ENCODE measurements around the gene OSBPL6. TPM values are rescaled to one million over a fixed set of nuclear protein-coding genes. Genes with fewer than 3 reads are reported as not detected.
"Not testable (repeated sequence)": the region's sequence is repeated elsewhere in the genome, so short reads cannot be mapped to it uniquely, and the experiment has no call there.

The OSBPL6 gene
- total and polyA plus RNA-seq, 10 of the 15 experiments (the other 5 are each of a cell fraction or from before 2014, with no cell fraction given): 0.01 to 0.08 (median 0.03) TPM; not detected in 5

- no peak for TF ChIP-seq HCFC1 (IDR thresholded peaks at IDR 0.05; ENCODE audit: low read length)
- no peak for TF ChIP-seq FOXK2 (IDR thresholded peaks at IDR 0.05)
- no peak for TF ChIP-seq FOS (IDR thresholded peaks at IDR 0.05; ENCODE audit: borderline replicate concordance, extremely low read depth, insufficient read length)
- no peak for TF ChIP-seq USF2 (IDR thresholded peaks at IDR 0.05; ENCODE audit: borderline replicate concordance, low read depth, low read length)
Observed at GRCh38 chr2:178322068-178322467, 127.8 kb downstream of the OSBPL6 start (continued).

GRCh38 chr2:178323331-178323730 lies 129.0 kb downstream of the OSBPL6 start:
- H3K9me3 ChIP-seq (replicated peaks; ENCODE audit: control insufficient read depth, insufficient read depth, low read length); H3K4me3 ChIP-seq; H4K20me1 ChIP-seq (ENCODE audit: control insufficient read depth, insufficient read depth); in situ Hi-C loops (cut with MboI); RAD21 ChIA-PET (ENCODE audit: unreplicated experiment); H3K36me3 ChIP-seq (ENCODE audit: control insufficient read depth in 2 of 2, insufficient read depth in 2 of 2, low read length in 1 of 2); H2AFZ ChIP-seq (ENCODE audit: control insufficient read depth, low read depth, low read length); ATAC-seq; H3K79me2 ChIP-seq (ENCODE audit: control insufficient read depth, insufficient read depth, low read length); DNase-seq (ENCODE audit: low read depth, low spot score); SMC1A ChIA-PET (ENCODE audit: uncharacterized antibody, unreplicated experiment); H3K9ac ChIP-seq (ENCODE audit: control insufficient read depth, insufficient read depth, low read length); FAIRE-seq; H3K4me1 ChIP-seq (ENCODE audit: control insufficient read depth, insufficient read depth, low read length); POLR2A ChIA-PET; H3K4me2 ChIP-seq (ENCODE audit: control insufficient read depth, insufficient read depth); BruUV-seq (replicated peaks); H3K27ac ChIP-seq (ENCODE audit: control insufficient read depth, insufficient read depth); H3K27me3 ChIP-seq (replicated peaks in 1 of 2; ENCODE audit: control insufficient read depth in 2 of 2, insufficient read depth in 2 of 2, low read length in 1 of 2); CTCF ChIA-PET; intact Hi-C loops (cut with micrococcal nuclease; ENCODE audit: unreplicated experiment): not testable (repeated sequence)
- WGBS (ENCODE audit: insufficient coverage, insufficient replicate concordance, low lambda C conversion rate, missing lambda C conversion rate): 40% methylated on average over 6 of the region's 6 CpGs

- ChIA-PET RAD21 (ENCODE audit: unreplicated experiment) (no interaction called here), POLR2A (no interaction called here), CTCF (interaction anchor here (0.6 to 1.5 kb wide), 3 partner anchors 44 to 211 kb away, joined by 3 to 4 read pairs (median 4); no protein-coding TSS in a partner anchor), SMC1A (ENCODE audit: uncharacterized antibody, unreplicated experiment) (no interaction called here)
- H3K27me3 ChIP-seq (replicated peaks in 1 of 2; ENCODE audit: control insufficient read depth in 2 of 2, insufficient read depth in 2 of 2, low read length in 1 of 2): peaks cover 0 to 3% of the 10 kb centered on the region in 2 experiments; a peak in 2 of 4 replicates
- no peak for ATAC-seq
- in situ Hi-C loops (cut with MboI): no loop called here
- H3K4me1 ChIP-seq (ENCODE audit: control insufficient read depth, insufficient read depth, low read length): no peaks in the 10 kb centered on the region
- no peak overlapping the region for H3K4me3 ChIP-seq
- H4K20me1 ChIP-seq (ENCODE audit: control insufficient read depth, insufficient read depth): no peaks in the 10 kb centered on the region
- intact Hi-C loops (cut with micrococcal nuclease; ENCODE audit: unreplicated experiment): no loop called here
- no peak overlapping the region for H3K27ac ChIP-seq (ENCODE audit: control insufficient read depth, insufficient read depth)
- no peak overlapping the region for H3K4me2 ChIP-seq (ENCODE audit: control insufficient read depth, insufficient read depth)
- DNase-seq (ENCODE audit: low read depth, low spot score): no peak
- FAIRE-seq: no peak
- H3K79me2 ChIP-seq (ENCODE audit: control insufficient read depth, insufficient read depth, low read length): no peaks in the 10 kb centered on the region
- no peak overlapping the region for H2AFZ ChIP-seq (ENCODE audit: control insufficient read depth, low read depth, low read length)
- no peaks in the 10 kb centered on the region for H3K36me3 ChIP-seq (ENCODE audit: control insufficient read depth in 2 of 2, insufficient read depth in 2 of 2, low read length in 1 of 2)
- WGBS (ENCODE audit: insufficient coverage, insufficient replicate concordance, low lambda C conversion rate, missing lambda C conversion rate): 31% methylated on average over 5 of the region's 5 CpGs
- H3K9ac ChIP-seq (ENCODE audit: control insufficient read depth, insufficient read depth, low read length): no peak overlapping the region
- no peaks in the 10 kb centered on the region for H3K9me3 ChIP-seq (replicated peaks; ENCODE audit: control insufficient read depth, insufficient read depth, low read length)
- BruUV-seq (replicated peaks): no TSS peak
- TF ChIP-seq E4F1 (IDR thresholded peaks at IDR 0.05; ENCODE audit: borderline replicate concordance, partially characterized antibody) (no peak), MEF2A (IDR thresholded peaks at IDR 0.05; ENCODE audit: insufficient read depth, low read depth, low read length) (no peak), ZBTB11 (CRISPR knock-in tag; IDR thresholded peaks at IDR 0.05) (no peak), CBX3 (IDR thresholded peaks at IDR 0.05; ENCODE audit: borderline replicate concordance, low read depth) (no peak), ZNF217 (IDR thresholded peaks at IDR 0.05) (no peak), ZNF274 (IDR thresholded peaks at IDR 0.05; ENCODE audit: insufficient read depth, insufficient read length) (no peak)
Observed at GRCh38 chr2:178324077-178324476, 129.8 kb downstream of the OSBPL6 start.
